IMR-90 (cell line): ENCODE data around the gene ELANE. TPM values are rescaled to one million over a fixed set of nuclear protein-coding genes. Genes with fewer than 3 reads are reported as not detected.

Experiments
- ATAC-seq: fragments of 200-7000 bp; cut with Tn5 transposase; 2 replicates; pipeline ENCODE4 v1.9.1; 2020; ENCODE audit warnings: low read depth, mild to moderate bottlenecking, moderate library complexity
- BruUV-seq: library from RNA; stranded (reverse); fragments of 400-500 nt; replicated peaks from 2 replicates; lab custom pipeline; 2021; lab: Mats Ljungman, UMichigan
- CTCF ChIA-PET: fragments of 300-600 bp; formaldehyde crosslinking; extraction: SDS; loops from one replicate; lab custom pipeline; 2021; ENCODE audit warnings: antibody characterized with exemption; lab: Yijun Ruan, JAX
- POLR2A ChIA-PET: fragments of 300-600 bp; sonication (Branson Sonifier 250); formaldehyde crosslinking; loops from one replicate; lab custom pipeline; 2022; ENCODE audit warnings: antibody characterized with exemption; ENCODE audit not compliant: unreplicated experiment; lab: Charles Lee
- DNase-seq: peaks from one replicate; pipeline ENCODE4 v3.0.0; 2013
- H2AFZ ChIP-seq: replicated peaks from 2 replicates; pipeline ENCODE3; 2013; ENCODE audit warnings: low read length, mild to moderate bottlenecking; ENCODE audit not compliant: poor library complexity
- H2AK5ac ChIP-seq: 2 replicates; pipeline ENCODE4 v1.6.1; 2013; ENCODE audit warnings: low read depth, low read length, inconsistent platforms
- H2AK9ac ChIP-seq: replicated peaks from 2 replicates; pipeline ENCODE3; 2013; ENCODE audit warnings: mild to moderate bottlenecking, low read depth, low read length, moderate library complexity; ENCODE audit not compliant: poor library complexity
- H2BK120ac ChIP-seq: 2 replicates; pipeline ENCODE4 v1.6.1; 2013; ENCODE audit warnings: low read depth, low read length, inconsistent platforms
- H2BK15ac ChIP-seq: 3 replicates; pipeline ENCODE4 v1.6.1; 2013; ENCODE audit warnings: low read depth, low read length, inconsistent platforms
- H2BK20ac ChIP-seq: 2 replicates; pipeline ENCODE4 v1.6.1; 2013; ENCODE audit warnings: low read depth, mild to moderate bottlenecking, inconsistent platforms, low read length, moderate library complexity
- H2BK5ac ChIP-seq: 2 replicates; pipeline ENCODE4 v1.6.1; 2013; ENCODE audit warnings: mild to moderate bottlenecking, low read depth, low read length, inconsistent platforms; ENCODE audit not compliant: poor library complexity, severe bottlenecking
- H3K14ac ChIP-seq: replicated peaks from 2 replicates; pipeline ENCODE4 v1.6.1; 2013; ENCODE audit warnings: low read depth, low read length, inconsistent platforms
- H3K18ac ChIP-seq: 2 replicates; pipeline ENCODE4 v1.6.1; 2013; ENCODE audit warnings: low read depth, low read length, control low read depth
- H3K23ac ChIP-seq: 2 replicates; pipeline ENCODE4 v1.6.1; 2013; ENCODE audit warnings: low read depth, low read length, inconsistent platforms
- H3K27ac ChIP-seq: 2 replicates; pipeline ENCODE4 v1.5.1; 2013; ENCODE audit warnings: mild to moderate bottlenecking, control low read depth, low read length; ENCODE audit not compliant: insufficient read depth
- H3K27me3 ChIP-seq: 2 replicates; pipeline ENCODE4 v1.6.1; 2013; ENCODE audit warnings: low read length; ENCODE audit not compliant: control insufficient read depth, insufficient read depth
- H3K36me3 ChIP-seq: 2 replicates; pipeline ENCODE4 v1.6.1; 2013; ENCODE audit warnings: low read length, mixed read lengths; ENCODE audit not compliant: control insufficient read depth, insufficient read depth
- H3K4ac ChIP-seq: 2 replicates; pipeline ENCODE4 v1.6.1; 2013; ENCODE audit warnings: low read depth, low read length, inconsistent platforms
- H3K4me1 ChIP-seq: 2 replicates; pipeline ENCODE4 v1.6.1; 2013; ENCODE audit warnings: low read length, mixed read lengths; ENCODE audit not compliant: control insufficient read depth, insufficient read depth
- H3K4me2 ChIP-seq: 2 replicates; pipeline ENCODE4 v1.6.1; 2013; ENCODE audit warnings: low read depth, mild to moderate bottlenecking, control low read depth, low read length, moderate library complexity
- H3K4me3 ChIP-seq: 2 replicates; pipeline ENCODE4 v1.5.1; 2013; ENCODE audit warnings: low read depth, mild to moderate bottlenecking, control low read depth, low read length, moderate library complexity; ENCODE audit not compliant: insufficient read depth
- H3K56ac ChIP-seq: 2 replicates; pipeline ENCODE4 v1.6.1; 2013; ENCODE audit warnings: low read length, inconsistent platforms; ENCODE audit not compliant: insufficient read depth; ENCODE audit errors: extremely low read depth
- H3K79me1 ChIP-seq, 2 experiments: 2 replicates each; pipeline ENCODE4 v1.6.1; 2013; ENCODE audit warnings: low read length in 2 of 2, inconsistent platforms in 1 of 2, low read depth in 1 of 2
- H3K9ac ChIP-seq: 2 replicates; pipeline ENCODE4 v1.6.1; 2013; ENCODE audit warnings: low read depth, low read length, control low read depth
- H3K9me1 ChIP-seq: 2 replicates; pipeline ENCODE4 v1.6.1; 2013; ENCODE audit warnings: low read length, inconsistent platforms; ENCODE audit not compliant: insufficient read depth
- H3K9me3 ChIP-seq: 2 replicates; pipeline ENCODE4 v1.6.1; 2013; ENCODE audit warnings: low read length; ENCODE audit not compliant: control insufficient read depth, insufficient read depth
- H4K20me1 ChIP-seq: 2 replicates; pipeline ENCODE4 v1.6.1; 2013; ENCODE audit warnings: low read length, inconsistent platforms; ENCODE audit not compliant: insufficient read depth
- H4K5ac ChIP-seq: 2 replicates; pipeline ENCODE4 v1.6.1; 2013; ENCODE audit warnings: mild to moderate bottlenecking, low read depth, low read length, control low read depth
- H4K8ac ChIP-seq, 2 experiments: 2 replicates each; pipeline ENCODE4 v1.6.1; 2013; ENCODE audit warnings: low read depth in 2 of 2, low read length in 2 of 2, control low read depth in 1 of 2, inconsistent platforms in 1 of 2
- H4K91ac ChIP-seq: 2 replicates; pipeline ENCODE4 v1.6.1; 2013; ENCODE audit warnings: low read depth, low read length, inconsistent platforms; ENCODE audit not compliant: insufficient read depth
- BHLHE40 ChIP-seq: fragments of 150-350 bp; IDR thresholded peaks from 2 replicates; pipeline ENCODE4 v1.6.1; 2016; ENCODE audit warnings: mild to moderate bottlenecking, low read depth, low read length
- SMC3 ChIP-seq: fragments of 150-350 bp; IDR thresholded peaks from 2 replicates; pipeline ENCODE4 v1.6.1; 2016; ENCODE audit warnings: low read depth, mild to moderate bottlenecking, antibody characterized with exemption, low read length, moderate library complexity
- WGBS, 2 experiments: methylation state at CpG; one replicate each; pipeline versions ENCODE4 v1.1.5 to v1.1.7; 2013; ENCODE audit warnings: missing lambda C conversion rate in 2 of 2; ENCODE audit not compliant: insufficient read length in 1 of 2; ENCODE audit errors: extremely low coverage in 2 of 2; 5-methylcytosine and 5-hydroxymethylcytosine counted together
- dilution Hi-C: fragments of 300-500 bp; cut with HindIII; formaldehyde crosslinking; loops from one replicate; pipeline ENCODE4 v1.14.3; 2018; ENCODE audit warnings: low sequenced_read_pairs; ENCODE audit not compliant: unreplicated experiment
- in situ Hi-C: fragments of 300-500 bp; cut with MboI; formaldehyde crosslinking; loops from 3 replicates; pipeline ENCODE4 v1.14.3; 2019; ENCODE audit warnings: low sequenced_read_pairs, inconsistent platforms, mixed read lengths
- intact Hi-C: fragments of 100-400 bp; cut with micrococcal nuclease; formaldehyde crosslinking; loops from 2 replicates; pipeline ENCODE4 v1.10.0; 2022
- polyA plus RNA-seq, 3 experiments: library from polyadenylated mRNA; depleted of rRNA; stranded (reverse); fragments of >200 nt; gene quantifications; 2 replicates each; pipeline ENCODE4 v1.2.3, GENCODE V29; 2012; ENCODE audit warnings: low replicate concordance in 1 of 3
- total RNA-seq: library from RNA; depleted of rRNA; stranded (reverse); fragments of >200 nt; gene quantifications from 2 replicates; pipeline ENCODE4 v1.2.3, GENCODE V29; 2012

Gene ELANE
- total and polyA plus RNA-seq, 2 of the 4 experiments (the other 2 are of a cell fraction) = 0.27 TPM; not detected in 1

GRCh38 chr19:855566-856120 lies 3.5 kb downstream of the ELANE start:
- Histone ChIP-seq H3K27ac (no peak overlapping the region), H4K91ac (no peak overlapping the region), H4K8ac (no peak overlapping the region), H3K4ac (no peak overlapping the region), H3K56ac (no peak overlapping the region), H3K9ac (no peak overlapping the region), H3K36me3 (no peaks in the 10 kb centered on the region), H3K4me1 (peaks cover 6% of the 10 kb centered on the region), H3K23ac (no peak overlapping the region), H2AK5ac (no peak overlapping the region), H2AK9ac (peak overlapping the region; percentile 39), H2BK15ac (no peak overlapping the region), H3K27me3 (peaks cover 2% of the 10 kb centered on the region; the same call in 1 of the 2 replicates), H3K9me1 (no peaks in the 10 kb centered on the region), H2BK120ac (no peak overlapping the region), H3K4me3 (no peak overlapping the region), H2BK5ac (no peak overlapping the region), H3K79me1 (no peaks in the 10 kb centered on the region), H3K9me3 (no peaks in the 10 kb centered on the region), H3K4me2 (no peak overlapping the region), H2AFZ (peak overlapping the region; percentile 58), H3K14ac (no peak overlapping the region), H4K20me1 (no peaks in the 10 kb centered on the region), H3K18ac (no peak overlapping the region), H2BK20ac (no peak overlapping the region), H4K5ac (no peak overlapping the region)
- dilution Hi-C loops (no loop called here), in situ Hi-C loops (loop anchor here (5.0 kb wide), 1 partner anchor 142 kb away; no protein-coding TSS in a partner anchor), intact Hi-C loops (loop anchor here (2.0 to 5.0 kb wide), 2 partner anchors 65 to 83 kb away; no protein-coding TSS in a partner anchor)
- no peak for TF ChIP-seq BHLHE40
- TF ChIP-seq SMC3 = no peak
- CTCF ChIA-PET = interaction anchor here (0.6 to 1.6 kb wide), 2 partner anchors 146 to 147 kb away, joined by 3 to 4 read pairs; no protein-coding TSS in a partner anchor
- WGBS, 2 experiments = 79% methylated on average over 12 of the region's 40 CpGs; no CpG with 5 or more reads in 1 of the 2 experiments
- DNase-seq (no peak), ATAC-seq (no peak)
- no TSS peak for BruUV-seq
- POLR2A ChIA-PET = interaction anchor here (0.6 kb wide), 1 partner anchor 33 kb away, joined by 3 read pairs; no protein-coding TSS in a partner anchor
